GM06990 (cell line): ENCODE data around the gene AMTN.

Experiments
- DNase-seq: peaks from one replicate; pipeline ENCODE4 v3.0.0-alpha.2; 2011; ENCODE audit not compliant: insufficient read length; ENCODE audit errors: extremely low read depth
- H3K27me3 ChIP-seq: replicated peaks from 2 replicates; pipeline ENCODE4 v1.6.0; 2011; ENCODE audit warnings: low read length; ENCODE audit not compliant: control insufficient read depth, insufficient read depth
- H3K36me3 ChIP-seq: 2 replicates; pipeline ENCODE4 v1.5.1; 2011; ENCODE audit warnings: low read length; ENCODE audit not compliant: control insufficient read depth, insufficient read depth
- H3K4me3 ChIP-seq: replicated peaks from 2 replicates; pipeline ENCODE4 v1.5.1; 2011; ENCODE audit warnings: low read depth, mild to moderate bottlenecking, control low read depth, low read length
- CTCF ChIP-seq: IDR thresholded peaks from 2 replicates; pipeline ENCODE4 v1.5.1; 2011; ENCODE audit warnings: low read length, control low read depth, mild to moderate bottlenecking, inconsistent platforms; ENCODE audit not compliant: insufficient read depth, poor library complexity, severe bottlenecking

AMTN gene

DNA sequence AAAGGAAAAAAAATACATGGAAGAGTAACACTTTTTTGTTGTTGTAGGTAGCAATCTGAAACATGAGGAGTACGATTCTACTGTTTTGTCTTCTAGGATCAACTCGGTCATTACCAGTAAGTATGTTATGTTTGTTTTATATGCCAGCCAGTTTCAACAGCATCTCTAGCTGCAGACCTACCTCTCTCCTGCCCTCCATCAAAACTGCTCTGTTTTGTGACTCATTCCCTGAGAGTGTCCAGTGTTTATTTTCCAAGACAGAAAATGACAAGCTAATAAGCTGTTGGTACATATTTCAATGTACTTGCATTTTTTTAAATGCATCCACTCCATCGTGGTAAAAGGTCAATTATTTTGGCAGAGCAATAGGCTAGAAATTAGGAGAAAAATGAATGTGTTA is 347 bp downstream of the AMTN start:
- no peak for TF ChIP-seq CTCF
- Histone ChIP-seq H3K4me3 (no peak overlapping the region), H3K27me3 (no peaks in the 10 kb centered on the region), H3K36me3 (no peaks in the 10 kb centered on the region)
- no peak for DNase-seq

- Histone ChIP-seq H3K36me3 (no peaks in the 10 kb centered on the region), H3K4me3 (no peak overlapping the region), H3K27me3 (no peaks in the 10 kb centered on the region)
- no peak for TF ChIP-seq CTCF
- DNase-seq, result no peak
Measured at GRCh38 chr4:70522626-70523025, 4.3 kb downstream of the AMTN start.

DNA sequence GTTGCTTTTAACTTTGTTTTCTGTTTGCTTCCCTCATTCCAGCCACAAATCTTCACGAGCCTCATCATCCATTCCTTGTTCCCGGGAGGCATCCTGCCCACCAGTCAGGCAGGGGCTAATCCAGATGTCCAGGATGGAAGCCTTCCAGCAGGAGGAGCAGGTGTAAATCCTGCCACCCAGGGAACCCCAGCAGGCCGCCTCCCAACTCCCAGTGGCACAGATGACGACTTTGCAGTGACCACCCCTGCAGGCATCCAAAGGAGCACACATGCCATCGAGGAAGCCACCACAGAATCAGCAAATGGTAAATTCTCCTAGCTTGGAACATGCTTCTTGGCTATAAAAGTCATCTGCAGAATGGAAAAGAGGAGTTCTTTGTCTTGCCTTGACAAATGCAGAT is 12.6 kb downstream of the AMTN start:
- Histone ChIP-seq H3K27me3 (no peaks in the 10 kb centered on the region), H3K36me3 (no peaks in the 10 kb centered on the region), H3K4me3 (no peak overlapping the region)
- no peak for TF ChIP-seq CTCF
- no peak for DNase-seq

- H3K36me3 ChIP-seq, result no peaks in the 10 kb centered on the region
- DNase-seq, result no peak
- H3K27me3 ChIP-seq, result no peaks in the 10 kb centered on the region
- peak; percentile 19 for TF ChIP-seq CTCF
- no peak overlapping the region for H3K4me3 ChIP-seq
Measured at GRCh38 chr4:70531981-70532380, 13.6 kb downstream of the AMTN start.

DNA sequence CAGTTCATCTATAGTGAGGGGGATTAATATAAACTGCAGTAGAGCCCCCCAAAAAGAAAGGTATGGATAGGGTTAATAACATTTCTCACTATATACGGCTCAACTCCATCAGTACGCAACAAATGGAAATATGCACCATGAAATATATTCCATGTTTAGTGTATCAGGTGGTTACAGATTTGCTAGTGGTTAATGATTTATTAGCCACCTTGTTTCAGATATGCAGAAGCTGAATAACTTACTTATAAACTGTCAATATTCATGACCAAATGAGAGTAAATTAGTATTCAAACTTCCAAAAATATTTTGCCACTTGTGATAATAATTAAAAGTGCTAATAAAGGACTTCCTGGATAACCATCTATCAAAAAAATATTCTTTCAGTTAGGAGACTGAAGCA is 14.8 kb downstream of the AMTN start:
- no peak for DNase-seq
- H3K36me3 ChIP-seq, result no peaks in the 10 kb centered on the region

More for the DNA sequence above, 14.8 kb downstream of the AMTN start:
- no peak overlapping the region for H3K4me3 ChIP-seq
- H3K27me3 ChIP-seq, result no peaks in the 10 kb centered on the region
- no peak for TF ChIP-seq CTCF
